GM12875 (cell line): ENCODE results near the gene INAVA.
"Not testable (repeated sequence)": the region's sequence is repeated elsewhere in the genome, so short reads cannot be mapped to it uniquely, and the experiment has no call there.

Experiments
- H3K4me3 ChIP-seq: one replicate; pipeline ENCODE4 v1.5.1; 2011; ENCODE audit warnings: low read depth, low read length, control low read depth
- TF ChIP-seq, protein P1 (sequence below): IDR thresholded peaks from 2 replicates; pipeline ENCODE4 v1.5.1; 2011; ENCODE audit warnings: low read depth, mild to moderate bottlenecking, control low read depth, inconsistent platforms, low read length, moderate library complexity, borderline replicate concordance; ENCODE audit not compliant: insufficient read depth

INAVA gene

DNA sequence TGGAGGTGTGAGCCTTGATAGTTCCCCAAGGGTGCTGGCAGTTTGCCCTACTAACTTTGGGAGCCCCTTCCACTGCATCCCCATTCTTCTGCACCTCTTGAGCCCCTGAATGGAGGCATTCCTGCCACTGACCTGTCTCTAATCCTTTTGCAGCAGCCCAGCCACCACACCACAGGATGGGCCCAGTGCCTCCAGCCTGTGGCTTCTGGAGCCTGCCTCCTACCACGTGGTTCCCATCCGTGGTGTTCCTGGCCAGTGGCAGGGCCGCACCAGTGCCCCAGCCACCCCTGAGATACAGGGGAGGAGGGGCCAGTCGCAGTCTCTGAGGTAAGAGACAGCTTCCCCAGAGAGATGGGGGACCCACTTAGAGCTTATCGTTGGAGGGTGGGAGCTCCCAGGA, 14.4 kb downstream of the INAVA start:
- H3K4me3 ChIP-seq, result no peak overlapping the region
- TF ChIP-seq, protein P1, sequence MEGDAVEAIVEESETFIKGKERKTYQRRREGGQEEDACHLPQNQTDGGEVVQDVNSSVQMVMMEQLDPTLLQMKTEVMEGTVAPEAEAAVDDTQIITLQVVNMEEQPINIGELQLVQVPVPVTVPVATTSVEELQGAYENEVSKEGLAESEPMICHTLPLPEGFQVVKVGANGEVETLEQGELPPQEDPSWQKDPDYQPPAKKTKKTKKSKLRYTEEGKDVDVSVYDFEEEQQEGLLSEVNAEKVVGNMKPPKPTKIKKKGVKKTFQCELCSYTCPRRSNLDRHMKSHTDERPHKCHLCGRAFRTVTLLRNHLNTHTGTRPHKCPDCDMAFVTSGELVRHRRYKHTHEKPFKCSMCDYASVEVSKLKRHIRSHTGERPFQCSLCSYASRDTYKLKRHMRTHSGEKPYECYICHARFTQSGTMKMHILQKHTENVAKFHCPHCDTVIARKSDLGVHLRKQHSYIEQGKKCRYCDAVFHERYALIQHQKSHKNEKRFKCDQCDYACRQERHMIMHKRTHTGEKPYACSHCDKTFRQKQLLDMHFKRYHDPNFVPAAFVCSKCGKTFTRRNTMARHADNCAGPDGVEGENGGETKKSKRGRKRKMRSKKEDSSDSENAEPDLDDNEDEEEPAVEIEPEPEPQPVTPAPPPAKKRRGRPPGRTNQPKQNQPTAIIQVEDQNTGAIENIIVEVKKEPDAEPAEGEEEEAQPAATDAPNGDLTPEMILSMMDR, result no peak

DNA sequence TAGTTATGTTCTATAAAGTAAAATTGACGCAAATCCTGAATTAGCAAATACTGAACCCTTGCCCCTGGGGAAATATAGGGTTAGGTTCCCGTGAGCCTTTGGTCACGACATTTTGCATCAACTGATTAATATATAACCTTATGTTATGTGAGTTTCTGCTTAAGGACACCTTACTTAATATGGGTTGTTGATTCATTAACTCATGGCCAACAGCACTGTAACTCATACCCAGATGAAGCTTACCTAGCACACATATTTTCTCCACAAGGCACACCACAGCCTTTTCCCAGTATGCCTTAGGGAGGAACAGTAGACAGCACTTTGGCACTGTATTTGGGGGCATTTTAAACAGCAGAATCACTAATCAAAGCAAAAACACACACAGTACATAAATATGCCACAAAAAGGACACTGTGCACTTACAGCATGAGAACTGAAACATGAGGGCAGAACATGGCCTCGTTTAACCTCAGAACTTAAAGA, 15.1 kb downstream of the INAVA start:
- TF ChIP-seq, protein P1, result no peak
- no peak overlapping the region for H3K4me3 ChIP-seq

DNA sequence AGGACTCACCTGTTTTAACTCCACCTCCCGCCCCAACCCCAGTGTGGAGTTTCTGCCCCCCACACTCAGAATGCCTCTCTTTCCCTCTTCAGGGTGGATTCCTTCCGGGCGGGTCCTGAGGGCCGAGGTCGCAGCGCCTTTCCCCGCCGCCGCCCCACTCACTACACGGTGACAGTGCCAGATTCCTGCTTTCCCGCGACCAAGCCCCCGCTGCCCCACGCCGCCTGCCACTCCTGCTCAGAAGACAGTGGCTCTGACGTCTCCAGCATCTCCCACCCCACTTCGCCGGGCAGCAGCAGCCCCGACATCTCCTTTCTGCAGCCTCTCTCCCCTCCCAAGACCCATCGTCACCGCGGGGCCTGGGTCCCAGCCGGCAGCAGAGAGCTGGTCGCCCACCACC, 16.7 kb downstream of the INAVA start:
- H3K4me3 ChIP-seq, result no peak overlapping the region
- TF ChIP-seq, protein P1, result no peak

DNA sequence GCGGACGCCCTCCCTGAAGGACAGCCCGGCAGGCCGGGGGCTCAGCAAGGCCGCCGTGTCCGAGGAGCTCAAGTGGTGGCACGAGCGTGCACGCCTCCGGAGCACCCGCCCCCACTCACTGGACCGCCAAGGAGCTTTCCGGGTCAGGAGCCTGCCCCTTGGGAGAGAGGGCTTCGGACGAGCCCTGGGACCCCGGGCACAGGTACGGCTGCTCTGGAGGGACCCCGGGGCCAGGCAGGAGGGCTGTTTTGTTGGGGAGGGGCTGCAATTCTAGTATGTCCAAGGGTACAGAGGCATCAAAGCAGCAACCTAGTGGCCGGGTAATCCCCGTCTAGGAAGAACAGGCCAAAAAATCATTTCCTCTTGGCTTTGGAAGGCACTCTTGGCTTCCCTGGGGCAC, 17.2 kb downstream of the INAVA start:
- not testable (repeated sequence) for H3K4me3 ChIP-seq

DNA sequence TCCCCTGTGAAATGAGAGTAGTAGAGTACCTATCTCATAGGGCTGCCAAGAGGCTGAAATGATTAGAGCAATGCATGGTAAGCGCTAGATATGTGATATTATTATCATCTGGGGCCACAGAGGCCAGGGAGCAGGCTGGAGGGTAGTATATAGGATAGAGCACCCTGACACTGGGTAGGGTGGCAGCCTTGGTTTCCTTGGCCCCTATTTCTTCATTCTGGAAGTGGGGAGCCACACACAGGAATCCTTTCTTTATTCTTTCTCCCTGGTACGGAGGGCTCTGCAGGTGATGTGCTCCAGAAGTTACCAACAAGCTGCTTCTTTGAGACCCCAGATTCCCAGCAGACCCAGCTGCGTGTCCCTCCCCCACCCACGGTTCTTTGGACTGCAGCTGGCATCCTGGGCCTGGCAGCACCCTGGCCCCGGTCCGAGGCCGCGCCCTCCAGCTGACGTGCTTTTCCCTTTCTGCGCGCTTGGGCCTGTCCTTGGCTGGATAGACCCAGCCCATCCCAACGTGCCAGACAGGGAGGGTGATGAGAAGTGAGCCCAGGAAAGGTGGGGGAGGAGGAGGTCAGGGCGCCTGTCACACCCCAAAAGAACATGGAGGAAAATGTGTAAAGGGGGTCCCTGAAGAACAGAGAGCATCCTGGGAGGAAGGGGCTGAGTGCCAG, 18.2 kb downstream of the INAVA start:
- no peak overlapping the region for H3K4me3 ChIP-seq
- TF ChIP-seq, protein P1, result no peak

GRCh38 chr1:200916152-200916551, 21.5 kb downstream of the INAVA start:
- TF ChIP-seq, protein P1, result peak; percentile 32; the same call in 1 of the 2 replicates
- no peak overlapping the region for H3K4me3 ChIP-seq

GRCh38 chr1:200916681-200917080, 22.0 kb downstream of the INAVA start:
- H3K4me3 ChIP-seq, result no peak overlapping the region
- TF ChIP-seq, protein P1, result no peak
